Esophagus squamous epithelium (tissue), 5 donors: Measurements from ENCODE around the gene AFF3. TPM values are rescaled to one million over a fixed set of nuclear protein-coding genes. Genes with fewer than 3 reads are reported as not detected.

Experiments used
- DNase-seq: peaks from one replicate; lab custom pipeline; 2025; lab: John Stamatoyannopoulos, UW
- H3K27ac ChIP-seq, 4 donors: fragments of 200-600 bp; sonication (generic); one replicate each; pipeline ENCODE4 v1.5.1; 2016 to 2019; ENCODE audit warnings: mild to moderate bottlenecking in 1 of 4
- H3K27me3 ChIP-seq, 4 donors: fragments of 200-600 bp; sonication (generic); 1 replicate in 3 of 4; 2 replicates in 1 of 4; pipeline versions ENCODE4 v1.5.1 to v1.6.0; 2017 to 2021; ENCODE audit warnings: antibody characterized with exemption in 1 of 4
- H3K36me3 ChIP-seq, 3 donors: fragments of 200-600 bp; sonication (generic); one replicate each; pipeline ENCODE4 v1.5.1; 2016 to 2019
- H3K4me1 ChIP-seq, 3 donors: fragments of 200-600 bp; sonication (generic); one replicate each; pipeline ENCODE4 v1.5.1; 2017 to 2019
- H3K4me3 ChIP-seq, 4 donors: fragments of 200-600 bp; sonication (generic); 1 replicate in 3 of 4; 2 replicates in 1 of 4; pipeline ENCODE4 v1.5.1; 2016 to 2019; ENCODE audit warnings: mild to moderate bottlenecking in 2 of 4, moderate library complexity in 1 of 4
- H3K9me3 ChIP-seq, 3 donors: fragments of 200-600 bp; sonication (generic); one replicate each; pipeline ENCODE4 v1.5.1; 2016 to 2019
- POLR2A ChIP-seq, 4 donors: fragments of 450-650 bp; IDR thresholded peaks; one replicate each; pipeline ENCODE4 v1.6.1; 2017; ENCODE audit warnings: antibody characterized with exemption in 4 of 4, mild to moderate bottlenecking in 4 of 4, moderate library complexity in 3 of 4
- WGBS, 2 donors: methylation state at CpG; one replicate each; pipeline ENCODE4 v1.1.5; 2018; 5-methylcytosine and 5-hydroxymethylcytosine counted together
- intact Hi-C: fragments of 100-400 bp; cut with DNase I; formaldehyde crosslinking; loops from one replicate; pipeline ENCODE4 v1.15.0; 2022
- total RNA-seq, 4 donors: library from RNA; depleted of rRNA; stranded (reverse); fragments of >200 nt; gene quantifications; one replicate each; pipeline ENCODE4 v1.1.0, GENCODE V29; 2016
- TF ChIP-seq, protein P1 (sequence below), 6 experiments: fragments of 450-650 bp in 4 of 6; fragments of 200-600 bp in 2 of 6; sonication (generic) in 2 of 6; IDR thresholded peaks; one replicate each; pipeline ENCODE4 v1.5.1; 2016 to 2019; ENCODE audit warnings: antibody characterized with exemption in 6 of 6, mild to moderate bottlenecking in 4 of 6, moderate library complexity in 4 of 6
- donor health status: DM: yes; HTN: yes; CAD: no.

The AFF3 gene
- total RNA-seq, 4 donors from 2014 or later = 1.2 to 9.7 (median 3.8) TPM

DNA sequence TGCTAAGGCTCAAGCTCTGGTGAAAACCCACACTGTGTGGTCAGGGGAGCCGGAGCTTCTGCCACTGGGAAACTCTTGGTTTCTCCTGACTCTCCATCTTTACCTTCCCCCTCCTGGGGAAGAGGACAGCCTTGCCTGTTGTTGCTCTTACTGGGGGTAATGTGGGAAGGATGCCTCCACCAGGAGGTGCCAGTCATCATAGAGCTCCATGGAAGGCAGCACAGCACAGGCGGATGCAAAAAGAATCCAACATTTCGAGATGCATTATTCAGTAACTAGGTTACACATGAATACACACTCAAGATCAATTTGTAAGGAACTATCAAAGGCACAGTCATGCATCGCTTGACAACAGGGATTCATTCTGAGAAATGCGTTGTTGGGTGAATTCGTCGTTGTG, 322.6 kb downstream of the AFF3 start:
- Histone ChIP-seq H3K9me3 (no peaks in the 10 kb centered on the region), H3K27me3 (peaks cover 0 to 45% (median 0%) of the 10 kb centered on the region in 4 donors), H3K4me1 (no peaks in the 10 kb centered on the region), H3K4me3 (no peak overlapping the region), H3K27ac (no peak overlapping the region), H3K36me3 (no peaks in the 10 kb centered on the region)
- TF ChIP-seq, protein P1, sequence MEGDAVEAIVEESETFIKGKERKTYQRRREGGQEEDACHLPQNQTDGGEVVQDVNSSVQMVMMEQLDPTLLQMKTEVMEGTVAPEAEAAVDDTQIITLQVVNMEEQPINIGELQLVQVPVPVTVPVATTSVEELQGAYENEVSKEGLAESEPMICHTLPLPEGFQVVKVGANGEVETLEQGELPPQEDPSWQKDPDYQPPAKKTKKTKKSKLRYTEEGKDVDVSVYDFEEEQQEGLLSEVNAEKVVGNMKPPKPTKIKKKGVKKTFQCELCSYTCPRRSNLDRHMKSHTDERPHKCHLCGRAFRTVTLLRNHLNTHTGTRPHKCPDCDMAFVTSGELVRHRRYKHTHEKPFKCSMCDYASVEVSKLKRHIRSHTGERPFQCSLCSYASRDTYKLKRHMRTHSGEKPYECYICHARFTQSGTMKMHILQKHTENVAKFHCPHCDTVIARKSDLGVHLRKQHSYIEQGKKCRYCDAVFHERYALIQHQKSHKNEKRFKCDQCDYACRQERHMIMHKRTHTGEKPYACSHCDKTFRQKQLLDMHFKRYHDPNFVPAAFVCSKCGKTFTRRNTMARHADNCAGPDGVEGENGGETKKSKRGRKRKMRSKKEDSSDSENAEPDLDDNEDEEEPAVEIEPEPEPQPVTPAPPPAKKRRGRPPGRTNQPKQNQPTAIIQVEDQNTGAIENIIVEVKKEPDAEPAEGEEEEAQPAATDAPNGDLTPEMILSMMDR (IDR thresholded peaks at IDR 0.05) = no peak
- WGBS, 2 donors = 82 to 85% methylated on average over 6 to 7 of the region's 7 CpGs
- no peak for DNase-seq
- intact Hi-C loops = no loop called here

GRCh38 chr2:99818842-99819241, 323.5 kb downstream of the AFF3 start:
- no peaks in the 10 kb centered on the region for H3K36me3 ChIP-seq
- H3K27me3 ChIP-seq = peaks cover 0 to 51% (median 0%) of the 10 kb centered on the region in 4 donors
- H3K4me3 ChIP-seq = no peak overlapping the region
- TF ChIP-seq, protein P1 (IDR thresholded peaks at IDR 0.05) = no peak
- TF ChIP-seq POLR2A (IDR thresholded peaks at IDR 0.05) = no peak
- intact Hi-C loops = no loop called here
- 41 to 49% methylated on average over 2 of the region's 2 CpGs for WGBS, 2 donors
- H3K27ac ChIP-seq = no peak overlapping the region
- DNase-seq = no peak
- no peaks in the 10 kb centered on the region for H3K4me1 ChIP-seq
- no peaks in the 10 kb centered on the region for H3K9me3 ChIP-seq

- Histone ChIP-seq H3K36me3 (no peaks in the 10 kb centered on the region), H3K4me3 (no peak overlapping the region), H3K27me3 (peaks cover 0 to 60% (median 0%) of the 10 kb centered on the region in 4 donors), H3K27ac (no peak overlapping the region), H3K9me3 (no peaks in the 10 kb centered on the region), H3K4me1 (no peaks in the 10 kb centered on the region)
- intact Hi-C loops = no loop called here
- no peak for TF ChIP-seq POLR2A (IDR thresholded peaks at IDR 0.05)
- TF ChIP-seq, protein P1 (IDR thresholded peaks at IDR 0.05) = no peak
- no peak for DNase-seq
- WGBS, 2 donors = 78 to 85% methylated on average over 5 of the region's 5 CpGs
These were observed 325.5 kb downstream of the AFF3 start for GRCh38 chr2:99816908-99817307.

DNA sequence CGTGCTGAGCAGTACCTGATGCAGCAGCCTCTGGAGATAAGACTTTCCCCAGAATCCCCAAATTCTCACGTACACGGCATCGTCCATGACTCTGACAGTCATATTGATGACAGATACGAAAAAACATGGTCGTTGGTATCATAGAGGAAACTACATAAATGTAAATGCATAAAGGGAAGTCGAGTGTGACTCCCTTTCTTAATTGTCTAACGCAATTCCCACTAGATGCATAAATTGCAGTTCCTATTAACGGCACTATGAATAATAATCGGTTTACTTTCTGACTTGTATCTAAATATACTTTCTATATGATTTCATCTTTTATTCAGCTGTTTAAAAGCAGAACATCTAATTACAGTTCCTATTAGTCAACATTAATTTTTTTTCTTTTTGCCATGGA, 330.0 kb downstream of the AFF3 start:
- intact Hi-C loops = no loop called here

DNA sequence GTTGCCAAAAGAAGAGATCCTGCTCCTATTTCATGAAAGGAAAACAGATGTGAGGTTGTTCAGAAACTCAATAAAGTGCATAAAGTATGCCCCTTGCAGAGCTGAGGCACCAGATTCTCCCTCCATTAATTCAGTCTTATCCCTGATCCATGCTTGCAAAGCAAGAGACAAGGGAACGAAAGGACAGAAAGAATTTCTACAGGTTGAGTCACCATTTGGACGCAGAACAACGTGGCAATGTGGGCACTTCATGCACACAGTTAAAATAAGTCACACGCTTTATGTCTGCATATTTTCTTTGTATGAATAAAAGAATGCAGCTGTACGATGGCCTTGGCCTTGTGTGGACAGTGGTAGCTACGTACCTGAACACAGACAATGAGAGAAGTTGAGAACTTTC, 330.8 kb downstream of the AFF3 start:
- no peaks in the 10 kb centered on the region for H3K9me3 ChIP-seq
- intact Hi-C loops = no loop called here
- peaks cover 0 to 87% (median 0%) of the 10 kb centered on the region in 4 donors for H3K27me3 ChIP-seq
- H3K4me1 ChIP-seq = no peaks in the 10 kb centered on the region
- H3K4me3 ChIP-seq = no peak overlapping the region
- H3K27ac ChIP-seq = no peak overlapping the region
- no peak for DNase-seq
- 70 to 78% methylated on average over 6 of the region's 6 CpGs for WGBS, 2 donors
- no peaks in the 10 kb centered on the region for H3K36me3 ChIP-seq
- TF ChIP-seq POLR2A (IDR thresholded peaks at IDR 0.05) = no peak
- TF ChIP-seq, protein P1 (IDR thresholded peaks at IDR 0.05) = no peak

More for the DNA sequence above, 330.0 kb downstream of the AFF3 start:
- WGBS, 2 donors = 78 to 79% methylated on average over 9 to 10 of the region's 10 CpGs
- Histone ChIP-seq H3K4me3 (no peak overlapping the region), H3K36me3 (no peaks in the 10 kb centered on the region), H3K27me3 (peaks cover 0 to 87% (median 0%) of the 10 kb centered on the region in 4 donors), H3K4me1 (no peaks in the 10 kb centered on the region), H3K27ac (no peak overlapping the region), H3K9me3 (no peaks in the 10 kb centered on the region)
- no peak for DNase-seq
- TF ChIP-seq, protein P1 (IDR thresholded peaks at IDR 0.05) = no peak
- TF ChIP-seq POLR2A (IDR thresholded peaks at IDR 0.05) = no peak
